Measurements from ENCODE around the gene SCARB1. TPM values are rescaled to one million over a fixed set of nuclear protein-coding genes. Genes with fewer than 3 reads are reported as not detected.

The SCARB1 gene
- total and polyA plus RNA-seq, 9 of the 15 experiments (the other 6 are each of a cell fraction or from before 2014, with no cell fraction given): 0.56 to 157 (median 52.8) TPM

DNA sequence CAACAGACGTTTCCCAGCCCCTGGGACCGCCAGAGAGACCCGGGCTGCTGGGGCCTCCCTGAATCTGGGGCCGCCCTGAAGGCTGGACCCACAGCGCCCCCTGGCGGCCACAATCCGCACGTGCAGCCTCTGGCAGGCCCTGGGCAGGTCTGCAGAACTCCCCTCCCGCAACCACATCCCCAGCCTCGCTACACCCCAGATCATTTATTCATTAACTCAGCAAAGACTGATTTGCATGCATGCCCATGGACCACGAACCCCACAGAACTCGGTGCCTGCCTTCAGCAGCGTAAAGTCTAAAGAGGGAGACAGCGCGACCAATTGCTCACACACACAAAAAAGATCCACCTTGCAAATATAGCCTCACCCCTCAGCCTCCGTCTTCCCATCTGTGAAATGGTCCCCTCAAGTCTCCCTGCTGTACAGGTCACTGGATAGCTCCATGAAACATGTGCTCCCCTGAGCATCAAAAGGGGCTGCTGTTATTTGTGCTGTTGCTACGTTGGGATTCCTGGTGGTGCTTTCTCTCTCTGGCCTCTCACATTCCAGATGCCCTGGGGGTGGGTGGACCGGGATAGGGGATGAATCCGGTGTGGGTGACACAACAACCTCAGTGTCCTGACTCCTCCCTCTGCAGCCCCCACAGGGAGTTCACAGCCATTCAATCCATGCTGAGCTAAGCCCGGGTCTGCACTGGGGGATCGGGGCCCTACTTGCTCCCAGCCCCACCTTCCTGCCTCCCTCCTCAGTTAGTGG is 96.4 kb downstream of the SCARB1 start (continued):
- TF ChIP-seq, protein P1, sequence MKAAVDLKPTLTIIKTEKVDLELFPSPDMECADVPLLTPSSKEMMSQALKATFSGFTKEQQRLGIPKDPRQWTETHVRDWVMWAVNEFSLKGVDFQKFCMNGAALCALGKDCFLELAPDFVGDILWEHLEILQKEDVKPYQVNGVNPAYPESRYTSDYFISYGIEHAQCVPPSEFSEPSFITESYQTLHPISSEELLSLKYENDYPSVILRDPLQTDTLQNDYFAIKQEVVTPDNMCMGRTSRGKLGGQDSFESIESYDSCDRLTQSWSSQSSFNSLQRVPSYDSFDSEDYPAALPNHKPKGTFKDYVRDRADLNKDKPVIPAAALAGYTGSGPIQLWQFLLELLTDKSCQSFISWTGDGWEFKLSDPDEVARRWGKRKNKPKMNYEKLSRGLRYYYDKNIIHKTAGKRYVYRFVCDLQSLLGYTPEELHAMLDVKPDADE (conservative IDR thresholded peaks at IDR 0.05; ENCODE audit: control insufficient read depth, low read depth, low read length): no peak
- peak; percentile 47; the same call in 1 of the 2 replicates for TF ChIP-seq BHLHE40 (IDR thresholded peaks at IDR 0.05; ENCODE audit: low read length)
- no peak for TF ChIP-seq MCM5 (IDR thresholded peaks at IDR 0.05; ENCODE audit: low read depth)
- no peak for TF ChIP-seq TCF7L2 (IDR thresholded peaks at IDR 0.05; ENCODE audit: low read depth, low read length)
- TF ChIP-seq ZNF282 (CRISPR knock-in tag; IDR thresholded peaks at IDR 0.05): no peak
- no peak for TF ChIP-seq MAFG (tag; conservative IDR thresholded peaks at IDR 0.05)
- peak; percentile 56; the same call in 1 of the 2 replicates for TF ChIP-seq ZBTB7A (IDR thresholded peaks at IDR 0.05; ENCODE audit: borderline replicate concordance, control insufficient read depth, low read depth, low read length)
- no peak for TF ChIP-seq ZNF668 (CRISPR knock-in tag; IDR thresholded peaks at IDR 0.05)
- no peak for TF ChIP-seq SLC30A9 (CRISPR knock-in tag; IDR thresholded peaks at IDR 0.05)
- TF ChIP-seq POLR2AphosphoS2 (IDR thresholded peaks at IDR 0.05; ENCODE audit: low read length): no peak
- no peak for TF ChIP-seq ZBTB1 (CRISPR knock-in tag; IDR thresholded peaks at IDR 0.05; ENCODE audit: borderline replicate concordance, low read depth)
- no peak for TF ChIP-seq JUND (IDR thresholded peaks at IDR 0.05; ENCODE audit: borderline replicate concordance, low read depth, low read length)
- no peak for TF ChIP-seq JUND (tag; IDR thresholded peaks at IDR 0.05; ENCODE audit: borderline replicate concordance, low read depth, low read length)
- TF ChIP-seq NCOA2 (IDR thresholded peaks at IDR 0.05; ENCODE audit: partially characterized antibody in 2 of 2): no peak
- TF ChIP-seq SRSF3 (IDR thresholded peaks at IDR 0.05; ENCODE audit: insufficient read depth, low read length): no peak
- peak; percentile 73; the same call in 1 of the 2 replicates for TF ChIP-seq CBX1 (IDR thresholded peaks at IDR 0.05; ENCODE audit: low read depth)
- TF ChIP-seq KAT2B (IDR thresholded peaks at IDR 0.05; ENCODE audit: low read depth, low read length): no peak
- TF ChIP-seq, protein P2, sequence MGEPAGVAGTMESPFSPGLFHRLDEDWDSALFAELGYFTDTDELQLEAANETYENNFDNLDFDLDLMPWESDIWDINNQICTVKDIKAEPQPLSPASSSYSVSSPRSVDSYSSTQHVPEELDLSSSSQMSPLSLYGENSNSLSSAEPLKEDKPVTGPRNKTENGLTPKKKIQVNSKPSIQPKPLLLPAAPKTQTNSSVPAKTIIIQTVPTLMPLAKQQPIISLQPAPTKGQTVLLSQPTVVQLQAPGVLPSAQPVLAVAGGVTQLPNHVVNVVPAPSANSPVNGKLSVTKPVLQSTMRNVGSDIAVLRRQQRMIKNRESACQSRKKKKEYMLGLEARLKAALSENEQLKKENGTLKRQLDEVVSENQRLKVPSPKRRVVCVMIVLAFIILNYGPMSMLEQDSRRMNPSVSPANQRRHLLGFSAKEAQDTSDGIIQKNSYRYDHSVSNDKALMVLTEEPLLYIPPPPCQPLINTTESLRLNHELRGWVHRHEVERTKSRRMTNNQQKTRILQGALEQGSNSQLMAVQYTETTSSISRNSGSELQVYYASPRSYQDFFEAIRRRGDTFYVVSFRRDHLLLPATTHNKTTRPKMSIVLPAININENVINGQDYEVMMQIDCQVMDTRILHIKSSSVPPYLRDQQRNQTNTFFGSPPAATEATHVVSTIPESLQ (CRISPR knock-in tag; IDR thresholded peaks at IDR 0.05): no peak
- TF ChIP-seq, protein P3, sequence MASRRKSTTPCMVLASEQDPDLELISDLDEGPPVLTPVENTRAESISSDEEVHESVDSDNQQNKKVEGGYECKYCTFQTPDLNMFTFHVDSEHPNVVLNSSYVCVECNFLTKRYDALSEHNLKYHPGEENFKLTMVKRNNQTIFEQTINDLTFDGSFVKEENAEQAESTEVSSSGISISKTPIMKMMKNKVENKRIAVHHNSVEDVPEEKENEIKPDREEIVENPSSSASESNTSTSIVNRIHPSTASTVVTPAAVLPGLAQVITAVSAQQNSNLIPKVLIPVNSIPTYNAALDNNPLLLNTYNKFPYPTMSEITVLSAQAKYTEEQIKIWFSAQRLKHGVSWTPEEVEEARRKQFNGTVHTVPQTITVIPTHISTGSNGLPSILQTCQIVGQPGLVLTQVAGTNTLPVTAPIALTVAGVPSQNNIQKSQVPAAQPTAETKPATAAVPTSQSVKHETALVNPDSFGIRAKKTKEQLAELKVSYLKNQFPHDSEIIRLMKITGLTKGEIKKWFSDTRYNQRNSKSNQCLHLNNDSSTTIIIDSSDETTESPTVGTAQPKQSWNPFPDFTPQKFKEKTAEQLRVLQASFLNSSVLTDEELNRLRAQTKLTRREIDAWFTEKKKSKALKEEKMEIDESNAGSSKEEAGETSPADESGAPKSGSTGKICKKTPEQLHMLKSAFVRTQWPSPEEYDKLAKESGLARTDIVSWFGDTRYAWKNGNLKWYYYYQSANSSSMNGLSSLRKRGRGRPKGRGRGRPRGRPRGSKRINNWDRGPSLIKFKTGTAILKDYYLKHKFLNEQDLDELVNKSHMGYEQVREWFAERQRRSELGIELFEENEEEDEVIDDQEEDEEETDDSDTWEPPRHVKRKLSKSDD (conservative IDR thresholded peaks at IDR 0.05; ENCODE audit: low read length): no peak
- TF ChIP-seq, protein P4, sequence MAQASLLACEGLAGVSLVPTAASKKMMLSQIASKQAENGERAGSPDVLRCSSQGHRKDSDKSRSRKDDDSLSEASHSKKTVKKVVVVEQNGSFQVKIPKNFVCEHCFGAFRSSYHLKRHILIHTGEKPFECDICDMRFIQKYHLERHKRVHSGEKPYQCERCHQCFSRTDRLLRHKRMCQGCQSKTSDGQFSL (CRISPR knock-in tag; IDR thresholded peaks at IDR 0.05): no peak
- TF ChIP-seq, protein P4 (tag; IDR thresholded peaks at IDR 0.05): no peak
